ENCODE measurements around the gene RLIM.

GRCh38 chrX:74536832-74537371 lies 77.5 kb downstream of the RLIM start:
- TF ChIP-seq CREB1 (CRISPR knock-in tag; IDR thresholded peaks at IDR 0.05; ENCODE audit: low read depth) (no peak), EZH2phosphoT487 (IDR thresholded peaks at IDR 0.05; ENCODE audit: unreplicated experiment) (no peak), CTCF (conservative IDR thresholded peaks at IDR 0.05; ENCODE audit: low read depth in 2 of 2) (0 out of 4 replicates have a peak, but pooled peaks of 1 of the 2 experiments have one; percentile 5), REST (IDR thresholded peaks at IDR 0.05; ENCODE audit: unreplicated experiment) (no peak), EZH2 (IDR thresholded peaks at IDR 0.05; ENCODE audit: low read depth, unreplicated experiment) (no peak), ETS1 (IDR thresholded peaks at IDR 0.05) (no peak), POLR2AphosphoS5 (IDR thresholded peaks at IDR 0.05; ENCODE audit: low read depth) (no peak), ZNF331 (CRISPR knock-in tag; IDR thresholded peaks at IDR 0.05; ENCODE audit: low read depth) (no peak), JUNB (IDR thresholded peaks at IDR 0.05; ENCODE audit: unreplicated experiment) (no peak)

Measured in GM23338 (cell line).